Measurements from ENCODE around the gene NFKB1.

NFKB1 gene

GRCh38 chr4:102625232-102625930 is 124.2 kb downstream of the NFKB1 start:
- peak; percentile 37 for DNase-seq (ENCODE audit: low read depth)

DNA sequence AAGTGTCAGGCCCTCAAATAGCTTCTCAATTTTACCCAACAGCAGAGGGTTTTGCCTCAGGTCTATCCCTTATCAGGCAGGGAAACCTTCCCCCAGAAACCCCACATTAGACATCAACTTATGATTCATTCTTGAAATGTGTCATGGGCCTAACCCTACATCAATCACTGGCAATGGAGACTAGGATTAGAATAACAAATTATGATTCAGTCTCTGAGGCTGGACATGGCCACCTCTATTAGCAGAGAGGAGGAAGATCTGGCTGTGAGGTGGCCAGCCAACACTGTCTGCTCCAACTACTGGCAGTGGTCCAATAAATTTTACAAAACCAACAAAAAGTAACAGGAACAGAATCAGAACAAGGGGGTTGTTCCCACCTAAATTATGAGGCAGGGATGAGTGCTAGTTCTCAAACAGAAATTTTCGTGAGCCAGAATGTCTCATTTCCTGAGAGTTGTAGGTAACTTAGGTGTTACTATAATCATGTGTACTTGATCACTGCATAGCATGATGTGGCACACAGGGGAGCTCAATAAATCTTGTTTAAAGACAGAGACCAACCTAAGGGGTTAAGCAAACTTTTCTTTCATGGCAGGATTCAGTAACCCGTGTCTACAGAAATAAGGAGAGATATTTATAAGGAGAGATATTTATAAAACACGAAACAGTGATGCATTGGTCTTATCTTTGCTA is 126.8 kb downstream of the NFKB1 start:
- DNase-seq (ENCODE audit: low read depth): no peak

DNA sequence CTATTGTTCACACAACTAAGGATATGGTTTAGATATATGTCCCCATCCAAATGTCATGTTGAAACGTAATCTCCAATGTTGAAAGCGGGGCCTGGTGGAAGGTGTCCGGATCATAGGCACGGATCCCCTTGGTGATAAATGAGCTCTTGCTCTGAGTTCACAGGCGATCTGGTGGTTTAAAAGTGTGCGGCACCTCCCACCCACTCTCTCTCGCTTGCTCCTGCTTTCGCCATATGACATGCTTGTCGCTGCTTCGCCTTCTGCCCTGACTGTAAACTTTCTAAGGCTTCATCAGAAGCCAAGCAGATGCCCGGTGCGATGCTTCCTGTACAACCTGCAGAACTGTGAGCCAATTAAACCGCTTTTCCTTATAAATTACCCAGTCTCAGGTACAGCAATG is 128.5 kb downstream of the NFKB1 start:
- DNase-seq (ENCODE audit: low read depth): no peak

DNA sequence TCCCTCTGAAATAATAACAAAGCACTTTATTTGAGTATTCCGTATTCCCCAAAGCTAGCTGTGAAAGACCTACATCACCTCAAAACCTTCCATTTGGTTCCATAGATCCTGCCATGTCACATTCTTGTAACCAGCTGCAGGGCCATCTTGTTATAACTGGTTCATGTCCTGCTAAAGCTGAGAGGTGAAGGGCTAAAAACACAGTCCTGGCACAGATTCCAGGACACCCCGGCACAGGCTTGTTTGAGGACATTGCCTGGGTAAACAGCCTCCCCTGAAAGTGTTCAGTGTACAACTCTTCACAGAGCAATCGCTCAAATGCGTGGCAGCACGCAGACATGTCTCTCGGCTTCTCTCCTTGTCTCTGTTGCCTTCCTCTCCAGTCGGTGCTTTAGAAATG is 130.5 kb downstream of the NFKB1 start:
- DNase-seq (ENCODE audit: low read depth): no peak

DNA sequence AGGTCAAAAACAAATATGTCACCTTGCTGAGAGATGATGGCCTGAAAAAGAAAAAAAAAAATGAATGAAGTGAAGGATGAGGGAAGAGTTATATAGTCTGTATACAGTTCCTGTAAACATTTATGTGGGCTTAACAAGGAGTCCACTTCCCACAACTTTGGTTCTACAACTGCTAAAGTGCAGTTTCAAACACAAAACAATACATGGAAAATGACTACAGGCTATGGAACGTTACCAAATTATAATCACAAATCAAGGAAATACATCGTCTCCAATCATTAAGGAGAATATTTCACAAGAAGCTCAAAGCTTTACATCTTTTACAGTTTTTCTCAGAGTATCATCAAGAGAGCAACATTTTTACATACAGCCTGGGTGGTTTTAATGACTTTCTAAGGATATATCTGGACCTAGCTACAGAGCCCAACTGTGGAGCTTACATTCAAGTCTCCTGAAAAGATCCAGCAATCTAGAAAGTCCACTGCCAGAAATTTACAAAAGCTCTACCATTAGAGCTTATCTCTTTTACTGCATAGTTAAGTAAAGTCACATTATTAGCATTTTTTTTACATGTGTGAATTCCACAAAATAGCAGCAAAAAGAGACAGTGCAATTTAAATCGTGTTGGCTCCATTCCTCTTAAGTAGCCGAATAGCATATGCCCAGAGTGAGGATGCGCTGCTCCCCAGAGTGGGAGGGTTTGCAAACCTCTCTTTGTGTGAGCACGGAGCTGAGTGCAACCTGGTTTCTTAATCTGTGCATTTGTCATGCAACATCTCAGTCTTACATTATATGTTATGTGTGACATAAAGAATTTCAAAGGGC is 131.3 kb downstream of the NFKB1 start:
- DNase-seq (ENCODE audit: low read depth): no peak

DNA sequence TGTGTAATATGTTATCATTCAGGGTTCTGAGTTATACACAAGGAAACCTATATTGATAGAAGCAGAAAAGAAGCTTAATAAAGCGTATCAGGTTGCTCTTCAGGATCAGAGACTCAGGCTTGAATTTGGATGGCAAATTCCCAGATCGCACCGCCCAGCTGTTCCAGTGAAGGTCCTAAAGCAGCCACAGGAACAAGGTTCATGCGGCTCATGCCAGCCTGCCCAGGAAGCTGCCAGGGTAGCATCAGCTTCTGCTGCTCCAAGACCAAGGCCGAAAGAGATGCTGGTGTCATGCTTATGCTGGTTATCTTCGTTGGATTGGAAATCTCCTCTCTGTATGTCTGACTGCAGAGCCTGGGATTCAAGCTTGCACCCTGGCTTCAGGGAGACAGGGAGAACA is 131.9 kb downstream of the NFKB1 start:
- no peak for DNase-seq (ENCODE audit: low read depth)

DNA sequence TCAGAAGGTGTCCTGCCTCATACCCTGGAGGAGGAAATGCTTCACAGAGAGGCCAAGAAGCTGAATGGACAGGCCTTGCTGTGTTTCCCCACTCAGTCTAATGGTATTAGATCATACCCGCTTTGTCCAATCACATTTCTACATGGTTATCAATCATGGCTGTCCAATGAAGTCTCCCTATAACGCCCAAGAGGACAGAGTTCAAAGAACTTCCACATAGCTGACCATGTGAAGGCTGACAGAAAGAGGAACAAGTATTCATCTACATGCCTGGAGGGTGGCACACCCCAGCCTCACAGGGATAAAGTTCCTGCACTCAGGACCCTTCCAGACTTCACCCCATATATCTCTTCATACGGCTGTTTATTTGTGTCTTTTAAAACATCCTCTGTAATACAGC is 136.2 kb downstream of the NFKB1 start:
- DNase-seq (ENCODE audit: low read depth): no peak

- no peak for DNase-seq (ENCODE audit: low read depth)
These were observed 137.5 kb downstream of the NFKB1 start for GRCh38 chr4:102638621-102639020.

DNA sequence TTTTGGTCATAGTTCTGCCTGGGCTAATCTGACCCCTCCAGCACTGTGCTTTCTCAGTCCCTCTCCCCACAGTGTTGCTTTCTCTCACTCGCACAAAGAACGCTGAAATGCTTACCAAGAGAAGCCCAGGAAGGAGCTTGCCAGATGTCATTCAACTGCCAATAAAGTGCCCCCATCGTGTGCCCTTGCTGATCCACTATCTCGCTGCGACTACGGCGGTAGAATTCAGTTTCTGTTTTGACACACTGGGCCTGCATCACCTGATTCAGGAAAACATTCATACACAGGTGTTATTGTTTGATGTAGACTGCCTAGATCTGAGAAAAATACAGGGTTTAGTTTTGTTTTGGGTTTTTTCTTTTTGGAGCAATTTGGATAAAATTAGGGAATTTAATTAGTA is 138.4 kb downstream of the NFKB1 start:
- DNase-seq (ENCODE audit: low read depth): no peak

- no peak for DNase-seq (ENCODE audit: low read depth)
These were observed 139.5 kb downstream of the NFKB1 start for GRCh38 chr4:102640669-102641068.

- no peak for DNase-seq (ENCODE audit: low read depth)
These were observed 140.6 kb downstream of the NFKB1 start for GRCh38 chr4:102641793-102642192.

DNA sequence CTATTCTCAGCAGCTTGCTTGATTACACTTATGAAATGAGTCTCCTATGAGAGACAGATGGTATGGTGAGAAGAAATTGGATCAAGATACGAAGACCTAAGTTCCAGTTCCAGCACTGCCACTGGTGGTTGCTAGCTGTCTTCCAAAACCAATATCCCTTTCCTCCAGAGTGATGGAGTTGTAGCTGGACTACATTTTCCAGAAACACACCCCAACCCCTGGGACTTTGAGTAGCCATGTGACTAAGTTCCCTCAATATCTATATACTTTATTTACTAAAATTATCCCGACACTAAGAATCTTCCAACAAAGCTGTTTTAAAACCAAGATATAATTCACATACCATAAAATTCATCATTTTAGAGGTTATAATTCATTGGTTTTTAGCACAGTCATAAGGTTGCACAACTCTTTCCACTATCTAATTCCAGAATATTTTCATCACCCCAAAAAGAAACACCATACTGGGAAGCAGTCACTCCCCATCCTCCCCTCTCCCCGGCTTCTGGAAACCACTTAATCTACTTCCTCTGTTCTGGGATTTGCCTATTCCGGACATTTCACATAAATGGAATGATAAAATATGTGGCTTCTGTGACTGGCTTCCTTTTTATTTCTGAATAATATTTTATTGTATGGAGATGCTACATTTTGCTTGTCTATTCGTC is 141.6 kb downstream of the NFKB1 start:
- no peak for DNase-seq (ENCODE audit: low read depth)

- no peak for DNase-seq (ENCODE audit: low read depth)
These were observed 146.0 kb downstream of the NFKB1 start for GRCh38 chr4:102647117-102647516.

DNA sequence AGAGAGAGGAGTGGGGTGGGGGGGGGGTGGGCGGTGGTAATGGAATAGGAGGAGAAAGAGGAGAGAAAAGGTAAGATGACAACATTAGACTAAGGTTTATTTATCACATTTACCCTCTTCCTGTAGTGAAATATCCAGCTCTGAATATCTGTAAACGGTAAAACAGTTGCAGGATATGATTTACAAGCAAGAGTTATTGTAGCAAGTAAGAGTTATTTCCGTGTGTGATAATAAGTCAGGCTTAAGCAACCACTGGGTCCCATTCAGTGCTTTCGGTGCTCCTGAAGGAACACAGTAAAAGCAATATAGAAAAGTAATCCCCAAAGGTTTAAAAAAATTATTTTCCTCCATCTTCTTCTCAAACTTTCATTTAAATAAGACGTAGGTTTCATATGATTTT is 156.0 kb downstream of the NFKB1 start:
- DNase-seq (ENCODE audit: low read depth): no peak

- no peak for DNase-seq (ENCODE audit: low read depth)
These were observed 161.9 kb downstream of the NFKB1 start for GRCh38 chr4:102663073-102663472.

- no peak for DNase-seq (ENCODE audit: low read depth)
These were observed 164.4 kb downstream of the NFKB1 start for GRCh38 chr4:102665527-102665926.
